BLaER1 treated with 17β-estradiol and CSF1 and Interleukin-3, amounts not matched to agents 10 nM and 100 nM (cell line): Measurements from ENCODE around the gene DNER.
"Not testable (repeated sequence)": the region's sequence is repeated elsewhere in the genome, so short reads cannot be mapped to it uniquely, and the experiment has no call there.

Experiments
- H3K27ac ChIP-seq, 11 experiments: shearing (Covaris generic); formaldehyde crosslinking; 2 replicates each; pipeline ENCODE4 v1.8.1; 2022
- H3K27me3 ChIP-seq, 11 experiments: shearing (Covaris generic); formaldehyde crosslinking; 2 replicates each; pipeline ENCODE4 v1.8.1; 2022
- H3K36me3 ChIP-seq, 11 experiments: shearing (Covaris generic); formaldehyde crosslinking; 2 replicates each; pipeline ENCODE4 v1.8.1; 2022
- H3K4me1 ChIP-seq, 10 experiments: shearing (Covaris generic); formaldehyde crosslinking; 2 replicates each; pipeline ENCODE4 v1.8.1; 2022
- H3K4me2 ChIP-seq, 11 experiments: shearing (Covaris generic); formaldehyde crosslinking; 2 replicates each; pipeline ENCODE4 v1.8.1; 2022
- H3K4me3 ChIP-seq, 10 experiments: shearing (Covaris generic); formaldehyde crosslinking; 2 replicates each; pipeline ENCODE4 v1.8.1; 2022
- H3K9ac ChIP-seq, 11 experiments: shearing (Covaris generic); formaldehyde crosslinking; 2 replicates each; pipeline ENCODE4 v1.8.1; 2022
- H3K9me3 ChIP-seq, 11 experiments: shearing (Covaris generic); formaldehyde crosslinking; replicated peaks in 1 of 11; 2 replicates each; pipeline ENCODE4 v1.8.1; 2022
- H4K20me1 ChIP-seq, 11 experiments: shearing (Covaris generic); formaldehyde crosslinking; 2 replicates each; pipeline ENCODE4 v1.8.1; 2022
- Cebpa-rat ChIP-seq, 11 experiments: shearing (Covaris generic); IDR thresholded peaks; 2 replicates each; pipeline ENCODE4 v1.8.1; 2022

Gene DNER

GRCh38 chr2:229714080-229714735 lies at the start of gene DNER:
TSS of gene DNER (minus strand) at chr2:229714555. CDS start at chr2:229714423, 132 bp downstream.
- peaks cover 10 to 23% (median 18%) of the 10 kb centered on the region in 10 experiments; a peak in 19 of 20 replicates for H3K4me1 ChIP-seq
- peaks cover 0 to 12% (median 5%) of the 10 kb centered on the region in 11 experiments; a peak in 9 of 22 replicates for H3K9me3 ChIP-seq
- H3K4me2 ChIP-seq, result peak within 1 kb of the TSS; percentile 98 to 100 (median 100)
- peak within 1 kb of the TSS in 1 of 11 experiments; percentile 44; a peak in 1 of 22 replicates for H3K27ac ChIP-seq
- no peaks in the 10 kb centered on the region for H3K36me3 ChIP-seq
- peaks cover 0 to 24% (median 11%) of the 10 kb centered on the region in 11 experiments; a peak in 10 of 22 replicates for H4K20me1 ChIP-seq
- peak within 1 kb of the TSS; percentile 62 to 79 (median 70) for H3K4me3 ChIP-seq
- no peak for TF ChIP-seq Cebpa-rat (IDR thresholded peaks at IDR 0.05)
- H3K9ac ChIP-seq, result peak within 1 kb of the TSS; percentile 29 to 66 (median 53); a peak in 17 of 22 replicates
- H3K27me3 ChIP-seq, result peaks cover 32 to 47% (median 41%) of the 10 kb centered on the region in 11 experiments

DNA sequence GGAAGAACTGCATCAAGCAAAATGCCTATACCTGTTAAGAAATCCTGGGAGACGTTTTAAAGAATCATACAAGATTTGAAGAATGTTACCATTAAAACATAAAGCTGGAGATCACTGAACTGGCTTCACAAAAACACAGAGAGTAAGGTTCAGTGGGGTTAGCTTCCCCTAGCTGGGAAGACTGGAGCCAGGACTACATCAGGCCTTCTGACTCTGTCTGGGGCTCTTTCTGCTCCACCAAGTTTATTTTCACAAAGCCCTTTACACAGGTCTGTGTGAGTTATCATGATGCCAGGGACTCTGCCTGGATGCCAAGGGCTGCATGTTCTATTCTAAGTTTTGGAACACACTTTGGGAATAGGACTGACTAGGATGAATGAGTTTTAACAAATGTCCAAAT lies 47.3 kb upstream of the DNER start:
- TF ChIP-seq Cebpa-rat (IDR thresholded peaks at IDR 0.05), result no peak
- Histone ChIP-seq H3K27ac (no peak overlapping the region), H3K4me1 (no peaks in the 10 kb centered on the region), H3K4me3 (no peak overlapping the region), H3K9ac (no peak overlapping the region), H3K27me3 (no peaks in the 10 kb centered on the region), H3K4me2 (no peak overlapping the region), H4K20me1 (0 out of 22 replicates have a peak, but pooled peaks cover 0 to 3% (median 0%) of the 10 kb centered on the region in 11 experiments), H3K9me3 (no peaks in the 10 kb centered on the region), H3K36me3 (peaks cover 39 to 60% (median 40%) of the 10 kb centered on the region in 11 experiments)

DNA sequence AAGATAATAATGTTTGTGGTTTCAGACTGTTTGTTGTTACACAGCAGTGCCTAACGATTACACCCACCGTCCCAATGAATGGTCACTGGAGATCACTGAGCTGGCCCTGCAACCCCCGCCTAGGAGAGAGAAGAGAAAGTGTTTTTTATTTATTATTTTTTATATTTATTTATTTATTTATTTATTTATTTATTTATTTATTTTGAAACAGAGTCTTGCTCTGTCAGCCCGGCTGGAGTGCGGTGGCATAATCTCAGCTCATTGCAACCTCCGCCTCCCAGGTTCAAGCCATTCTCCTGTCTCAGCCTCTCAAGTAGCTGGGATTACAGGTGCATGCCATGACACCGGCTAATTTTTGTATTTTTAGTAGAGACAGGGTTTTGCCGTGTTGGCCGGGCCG lies 43.1 kb upstream of the DNER start:
- not testable (repeated sequence) for H3K4me3 ChIP-seq, H3K9ac ChIP-seq, H3K9me3 ChIP-seq, H3K4me2 ChIP-seq, H3K27me3 ChIP-seq, H3K27ac ChIP-seq, H3K4me1 ChIP-seq, H4K20me1 ChIP-seq
- H3K36me3 ChIP-seq, result peaks cover 0 to 18% (median 0%) of the 10 kb centered on the region in 11 experiments; a peak in 2 of 22 replicates

- no peaks in the 10 kb centered on the region for H4K20me1 ChIP-seq
- H3K27ac ChIP-seq, result no peak overlapping the region
- no peaks in the 10 kb centered on the region for H3K27me3 ChIP-seq
- no peak overlapping the region for H3K9ac ChIP-seq
- TF ChIP-seq Cebpa-rat (IDR thresholded peaks at IDR 0.05), result no peak
- H3K9me3 ChIP-seq, result no peaks in the 10 kb centered on the region; a peak in 1 of 22 replicates
- H3K4me3 ChIP-seq, result no peak overlapping the region
- no peak overlapping the region for H3K4me2 ChIP-seq
- 0 out of 22 replicates have a peak, but pooled peaks cover 0 to 6% (median 0%) of the 10 kb centered on the region in 11 experiments for H3K36me3 ChIP-seq
- H3K4me1 ChIP-seq, result peaks cover 0 to 13% (median 6%) of the 10 kb centered on the region in 10 experiments; a peak in 12 of 20 replicates
These were observed 38.8 kb upstream of the DNER start for GRCh38 chr2:229752970-229753729.

DNA sequence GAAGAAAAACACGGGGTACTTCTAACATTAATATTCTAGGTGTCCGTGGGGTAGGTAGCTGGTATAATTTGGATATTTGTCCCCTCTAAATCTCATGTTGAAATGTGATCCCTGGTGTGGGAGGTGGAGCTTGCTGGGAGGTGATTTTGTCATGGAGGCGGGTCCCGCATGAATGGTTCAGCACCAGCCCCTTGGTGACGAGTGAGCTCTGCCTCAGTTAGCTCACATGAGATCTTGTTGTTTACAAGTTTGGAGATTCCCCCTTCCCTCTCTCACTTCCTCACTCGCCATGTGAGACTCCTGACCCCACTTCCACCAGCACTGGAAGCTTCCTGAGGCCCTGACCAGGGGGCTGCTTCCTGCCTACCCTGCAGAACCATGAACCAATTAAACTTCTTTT lies 35.4 kb upstream of the DNER start:
- Histone ChIP-seq H3K27ac (peak overlapping the region in 1 of 11 experiments; percentile 23; a peak in 1 of 22 replicates), H3K27me3 (no peaks in the 10 kb centered on the region), H3K4me3 (no peak overlapping the region), H3K9me3 (peaks cover 0 to 1% (median 0%) of the 10 kb centered on the region in 11 experiments; a peak in 1 of 22 replicates), H3K4me1 (peaks cover 0 to 13% (median 6%) of the 10 kb centered on the region in 10 experiments; a peak in 12 of 20 replicates), H3K9ac (no peak overlapping the region), H3K36me3 (no peaks in the 10 kb centered on the region), H4K20me1 (no peaks in the 10 kb centered on the region), H3K4me2 (peak overlapping the region in 9 of 11 experiments; percentile 6 to 70 (median 23); a peak in 13 of 22 replicates)
- TF ChIP-seq Cebpa-rat (IDR thresholded peaks at IDR 0.05), result no peak

DNA sequence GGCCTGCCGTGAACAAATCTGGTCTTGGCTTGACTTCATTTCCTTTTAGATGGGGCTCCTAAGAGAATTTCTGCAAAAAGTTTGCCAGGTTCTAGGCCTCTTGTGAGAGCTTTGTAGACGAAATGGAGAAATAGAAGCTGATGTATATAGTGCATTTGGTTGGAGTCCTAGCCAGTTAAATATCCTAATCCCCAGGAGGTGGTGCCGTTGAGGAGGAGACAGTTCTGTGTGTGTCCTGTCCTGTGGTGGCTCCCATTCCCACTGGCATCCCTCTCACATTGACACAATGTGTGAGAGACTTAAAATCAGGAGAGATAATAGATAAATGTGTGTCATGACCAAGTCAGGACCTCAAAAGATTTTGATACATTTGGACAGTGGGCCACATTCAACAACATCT lies 34.6 kb upstream of the DNER start:
- Histone ChIP-seq H3K4me3 (no peak overlapping the region), H3K36me3 (no peaks in the 10 kb centered on the region), H4K20me1 (no peaks in the 10 kb centered on the region), H3K27ac (no peak overlapping the region), H3K27me3 (no peaks in the 10 kb centered on the region), H3K9me3 (peaks cover 0 to 9% (median 5%) of the 10 kb centered on the region in 11 experiments; a peak in 9 of 22 replicates), H3K4me1 (peaks cover 0 to 13% (median 6%) of the 10 kb centered on the region in 10 experiments; a peak in 12 of 20 replicates), H3K9ac (no peak overlapping the region), H3K4me2 (no peak overlapping the region)
- no peak for TF ChIP-seq Cebpa-rat (IDR thresholded peaks at IDR 0.05)

GRCh38 chr2:229742691-229743090 lies 28.3 kb upstream of the DNER start:
- peaks cover 21 to 46% (median 33%) of the 10 kb centered on the region in 11 experiments for H3K9me3 ChIP-seq
- H3K4me3 ChIP-seq, H3K4me1 ChIP-seq, H3K9ac ChIP-seq, H3K27ac ChIP-seq, H3K4me2 ChIP-seq, H3K27me3 ChIP-seq, H4K20me1 ChIP-seq, H3K36me3 ChIP-seq: not testable (repeated sequence)

DNA sequence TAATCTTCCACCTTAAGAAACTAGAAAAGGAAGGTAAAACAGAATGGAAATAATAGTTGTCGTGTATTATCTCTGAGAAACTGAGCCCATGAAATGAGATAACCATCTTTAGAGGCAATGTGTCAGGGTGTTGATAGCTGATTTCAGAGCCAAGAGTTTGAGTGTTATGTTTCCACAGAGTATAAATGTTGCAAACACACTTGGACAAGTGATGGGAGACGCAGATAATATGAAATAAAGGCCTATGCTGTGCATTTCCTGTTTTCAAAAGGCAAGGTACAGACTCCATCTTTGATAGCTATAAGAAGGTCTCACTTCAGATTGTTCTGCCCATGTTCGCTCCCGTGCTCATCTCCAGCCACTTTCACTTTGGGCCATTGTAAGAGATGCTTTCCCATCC lies 25.9 kb upstream of the DNER start:
- Histone ChIP-seq H3K4me3 (no peak overlapping the region), H3K4me2 (no peak overlapping the region), H3K27me3 (no peaks in the 10 kb centered on the region), H4K20me1 (no peaks in the 10 kb centered on the region), H3K27ac (no peak overlapping the region), H3K36me3 (no peaks in the 10 kb centered on the region), H3K4me1 (no peaks in the 10 kb centered on the region), H3K9ac (no peak overlapping the region), H3K9me3 (peaks cover 39 to 67% (median 51%) of the 10 kb centered on the region in 11 experiments)
- no peak for TF ChIP-seq Cebpa-rat (IDR thresholded peaks at IDR 0.05)

DNA sequence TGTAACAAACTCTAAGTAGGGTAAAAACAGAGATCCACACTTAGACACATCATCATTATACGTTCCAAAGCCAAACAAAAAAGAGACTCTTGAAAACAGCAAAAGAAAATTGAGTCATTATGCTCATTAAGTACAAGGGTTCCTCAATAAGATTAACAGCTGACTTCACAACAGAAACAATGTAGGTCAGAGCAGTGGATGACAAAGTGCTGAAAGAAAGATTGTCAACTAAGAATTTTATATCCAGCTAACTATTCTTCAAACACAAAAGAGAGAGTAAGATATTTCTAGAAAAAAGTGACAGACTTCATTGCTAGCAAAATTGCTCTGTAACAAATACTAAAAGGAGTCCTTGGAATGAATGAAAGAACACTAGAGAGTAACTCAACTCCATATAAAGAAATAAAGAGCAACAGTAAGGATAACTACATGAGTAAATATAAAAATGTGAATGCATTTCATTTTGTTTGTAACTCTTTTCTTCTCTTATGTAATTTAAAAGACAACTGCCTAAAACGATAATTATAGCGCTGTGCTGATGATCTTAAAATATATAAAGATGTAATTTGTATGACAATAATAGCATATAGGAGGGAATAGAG lies 23.8 kb upstream of the DNER start:
- H3K9me3 ChIP-seq, result peaks cover 34 to 55% (median 45%) of the 10 kb centered on the region in 11 experiments
- no peak overlapping the region for H3K4me3 ChIP-seq
- H3K9ac ChIP-seq, result no peak overlapping the region
- no peaks in the 10 kb centered on the region for H4K20me1 ChIP-seq
- H3K4me2 ChIP-seq, result no peak overlapping the region
- H3K27me3 ChIP-seq, result no peaks in the 10 kb centered on the region
- no peak overlapping the region for H3K27ac ChIP-seq
- TF ChIP-seq Cebpa-rat (IDR thresholded peaks at IDR 0.05), result no peak
- H3K4me1 ChIP-seq, result no peaks in the 10 kb centered on the region
- H3K36me3 ChIP-seq, result no peaks in the 10 kb centered on the region
